ENCODE data around the gene RHOG. TPM values are rescaled to one million over a fixed set of nuclear protein-coding genes. Genes with fewer than 3 reads are reported as not detected.

The RHOG gene
- polyA plus RNA-seq, 1 donor from 2014 or later = not detected

DNA sequence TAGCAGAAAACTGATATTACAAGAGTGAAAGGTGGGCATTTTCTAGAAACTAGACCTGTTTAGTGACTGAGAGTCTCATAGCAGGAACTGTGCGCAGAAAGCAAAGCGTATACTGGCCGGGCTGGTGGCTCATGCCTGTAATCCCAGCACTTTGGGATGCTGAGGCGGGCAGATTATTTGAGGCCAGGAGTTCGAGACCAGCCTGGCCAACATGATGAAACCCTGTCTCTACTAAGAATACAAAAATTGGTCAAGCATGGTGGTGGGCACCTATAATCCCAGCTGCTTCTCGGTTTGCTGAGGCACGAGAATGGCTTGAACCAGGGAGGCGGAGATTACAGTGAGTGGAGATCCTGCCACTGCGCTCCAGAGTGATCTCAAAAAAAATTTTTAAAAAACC is 41.6 kb downstream of the RHOG start:
- no peaks in the 10 kb centered on the region for H3F3A ChIP-seq (ENCODE audit: insufficient read depth, low read length, poor library complexity, severe bottlenecking)
- H3K27ac ChIP-seq (ENCODE audit: low read length) = no peak overlapping the region
- H2AFZ ChIP-seq (ENCODE audit: low read depth, low read length) = no peak overlapping the region

DNA sequence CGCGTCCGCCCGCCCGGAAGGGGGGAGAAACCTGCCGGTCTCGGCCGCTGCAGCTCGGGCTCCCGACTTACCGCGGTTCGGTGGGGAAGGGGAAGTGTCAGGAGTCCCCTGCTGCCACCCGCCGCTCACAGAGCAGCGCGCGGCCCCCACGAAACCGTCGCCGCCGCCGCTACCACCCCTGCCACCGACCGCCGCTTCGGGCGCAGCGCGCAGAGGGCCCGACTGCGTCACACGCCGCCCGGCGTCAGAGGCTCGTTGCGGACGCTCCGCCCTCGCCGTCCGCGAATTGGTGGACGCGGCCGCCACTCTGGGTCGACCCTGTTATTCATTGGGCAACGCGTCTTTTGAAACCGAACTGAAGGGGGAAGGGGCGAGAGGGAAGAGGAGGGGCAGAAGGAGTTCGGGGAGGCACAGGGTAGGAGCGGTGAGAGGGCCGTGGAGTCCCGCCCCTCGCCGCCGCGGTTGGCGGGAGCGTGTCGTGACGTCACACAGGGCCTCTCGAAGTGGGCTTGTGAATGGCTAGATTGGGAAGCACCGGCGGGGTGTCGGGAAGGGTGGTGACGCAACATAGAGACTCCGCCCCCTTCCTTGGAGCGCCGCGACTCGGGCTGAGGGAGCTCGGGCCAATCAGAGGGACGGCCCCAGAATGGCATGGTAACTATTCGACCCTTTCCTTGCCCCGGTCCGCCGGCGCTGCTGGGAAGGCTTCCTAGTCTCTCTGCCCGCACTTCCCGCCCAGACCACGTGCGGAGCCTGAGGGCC is 43.2 kb downstream of the RHOG start, which contains the start of gene NUP98:
Gene NUP98 (minus strand): TSS at position 226 of the 762 bp plus-strand sequence. CDS start 15,437 bp downstream, outside the sequence.
- Histone ChIP-seq H3K79me2 (replicated peaks; ENCODE audit: insufficient read depth, low read length) (peaks cover 37% of the 10 kb centered on the region), H2AFZ (ENCODE audit: low read depth, low read length) (peak within 1 kb of the TSS; percentile 100), H4K20me1 (ENCODE audit: insufficient read depth) (no peaks in the 10 kb centered on the region), H3K36me3 (ENCODE audit: insufficient read depth, low read length) (no peaks in the 10 kb centered on the region), H3K9me3 (ENCODE audit: low read length) (no peaks in the 10 kb centered on the region), H3F3A (ENCODE audit: insufficient read depth, low read length, poor library complexity, severe bottlenecking) (no peaks in the 10 kb centered on the region), H3K27me3 (ENCODE audit: insufficient read depth, low read depth, low read length) (no peaks in the 10 kb centered on the region), H3K4me2 (ENCODE audit: low read length) (peak within 1 kb of the TSS; percentile 98), H3K9ac (ENCODE audit: low read length) (peak within 1 kb of the TSS; percentile 97), H3K4me3 (ENCODE audit: low read length) (peak within 1 kb of the TSS; percentile 99), H3K9me2 (ENCODE audit: insufficient read depth, low read length) (no peaks in the 10 kb centered on the region), H3K27ac (ENCODE audit: low read length) (peak within 1 kb of the TSS; percentile 94)
- TF ChIP-seq EZH2 (IDR thresholded peaks at IDR 0.05; ENCODE audit: borderline replicate concordance, insufficient read depth, low read length, poor library complexity, severe bottlenecking) (no peak), SMC3 (conservative IDR thresholded peaks at IDR 0.05; ENCODE audit: poor library complexity) (peak; percentile 56), EP300 (conservative IDR thresholded peaks at IDR 0.05; ENCODE audit: poor library complexity, severe bottlenecking) (peak; percentile 76), RAD21 (conservative IDR thresholded peaks at IDR 0.05) (peak; percentile 53), TAF1 (IDR thresholded peaks at IDR 0.05; ENCODE audit: low read depth) (peak; percentile 60), MXI1 (conservative IDR thresholded peaks at IDR 0.05; ENCODE audit: poor library complexity, severe bottlenecking) (peak; percentile 88), POLR2AphosphoS5 (IDR thresholded peaks at IDR 0.05) (peak; percentile 99)
- TF ChIP-seq, protein P1, sequence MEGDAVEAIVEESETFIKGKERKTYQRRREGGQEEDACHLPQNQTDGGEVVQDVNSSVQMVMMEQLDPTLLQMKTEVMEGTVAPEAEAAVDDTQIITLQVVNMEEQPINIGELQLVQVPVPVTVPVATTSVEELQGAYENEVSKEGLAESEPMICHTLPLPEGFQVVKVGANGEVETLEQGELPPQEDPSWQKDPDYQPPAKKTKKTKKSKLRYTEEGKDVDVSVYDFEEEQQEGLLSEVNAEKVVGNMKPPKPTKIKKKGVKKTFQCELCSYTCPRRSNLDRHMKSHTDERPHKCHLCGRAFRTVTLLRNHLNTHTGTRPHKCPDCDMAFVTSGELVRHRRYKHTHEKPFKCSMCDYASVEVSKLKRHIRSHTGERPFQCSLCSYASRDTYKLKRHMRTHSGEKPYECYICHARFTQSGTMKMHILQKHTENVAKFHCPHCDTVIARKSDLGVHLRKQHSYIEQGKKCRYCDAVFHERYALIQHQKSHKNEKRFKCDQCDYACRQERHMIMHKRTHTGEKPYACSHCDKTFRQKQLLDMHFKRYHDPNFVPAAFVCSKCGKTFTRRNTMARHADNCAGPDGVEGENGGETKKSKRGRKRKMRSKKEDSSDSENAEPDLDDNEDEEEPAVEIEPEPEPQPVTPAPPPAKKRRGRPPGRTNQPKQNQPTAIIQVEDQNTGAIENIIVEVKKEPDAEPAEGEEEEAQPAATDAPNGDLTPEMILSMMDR (IDR thresholded peaks at IDR 0.05; ENCODE audit: poor library complexity, severe bottlenecking) = peak; percentile 48
- TF ChIP-seq, protein P2, sequence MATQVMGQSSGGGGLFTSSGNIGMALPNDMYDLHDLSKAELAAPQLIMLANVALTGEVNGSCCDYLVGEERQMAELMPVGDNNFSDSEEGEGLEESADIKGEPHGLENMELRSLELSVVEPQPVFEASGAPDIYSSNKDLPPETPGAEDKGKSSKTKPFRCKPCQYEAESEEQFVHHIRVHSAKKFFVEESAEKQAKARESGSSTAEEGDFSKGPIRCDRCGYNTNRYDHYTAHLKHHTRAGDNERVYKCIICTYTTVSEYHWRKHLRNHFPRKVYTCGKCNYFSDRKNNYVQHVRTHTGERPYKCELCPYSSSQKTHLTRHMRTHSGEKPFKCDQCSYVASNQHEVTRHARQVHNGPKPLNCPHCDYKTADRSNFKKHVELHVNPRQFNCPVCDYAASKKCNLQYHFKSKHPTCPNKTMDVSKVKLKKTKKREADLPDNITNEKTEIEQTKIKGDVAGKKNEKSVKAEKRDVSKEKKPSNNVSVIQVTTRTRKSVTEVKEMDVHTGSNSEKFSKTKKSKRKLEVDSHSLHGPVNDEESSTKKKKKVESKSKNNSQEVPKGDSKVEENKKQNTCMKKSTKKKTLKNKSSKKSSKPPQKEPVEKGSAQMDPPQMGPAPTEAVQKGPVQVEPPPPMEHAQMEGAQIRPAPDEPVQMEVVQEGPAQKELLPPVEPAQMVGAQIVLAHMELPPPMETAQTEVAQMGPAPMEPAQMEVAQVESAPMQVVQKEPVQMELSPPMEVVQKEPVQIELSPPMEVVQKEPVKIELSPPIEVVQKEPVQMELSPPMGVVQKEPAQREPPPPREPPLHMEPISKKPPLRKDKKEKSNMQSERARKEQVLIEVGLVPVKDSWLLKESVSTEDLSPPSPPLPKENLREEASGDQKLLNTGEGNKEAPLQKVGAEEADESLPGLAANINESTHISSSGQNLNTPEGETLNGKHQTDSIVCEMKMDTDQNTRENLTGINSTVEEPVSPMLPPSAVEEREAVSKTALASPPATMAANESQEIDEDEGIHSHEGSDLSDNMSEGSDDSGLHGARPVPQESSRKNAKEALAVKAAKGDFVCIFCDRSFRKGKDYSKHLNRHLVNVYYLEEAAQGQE (IDR thresholded peaks at IDR 0.05; ENCODE audit: borderline replicate concordance) = no peak

More for the DNA sequence above, 41.6 kb downstream of the RHOG start:
- Histone ChIP-seq H3K27me3 (ENCODE audit: insufficient read depth, low read depth, low read length) (no peaks in the 10 kb centered on the region), H4K20me1 (ENCODE audit: insufficient read depth) (no peaks in the 10 kb centered on the region), H3K36me3 (ENCODE audit: insufficient read depth, low read length) (no peaks in the 10 kb centered on the region), H3K9ac (ENCODE audit: low read length) (no peak overlapping the region), H3K79me2 (replicated peaks; ENCODE audit: insufficient read depth, low read length) (peaks cover 29% of the 10 kb centered on the region), H3K4me3 (ENCODE audit: low read length) (no peak overlapping the region), H3K4me2 (ENCODE audit: low read length) (no peak overlapping the region), H3K9me2 (ENCODE audit: insufficient read depth, low read length) (no peaks in the 10 kb centered on the region), H3K9me3 (ENCODE audit: low read length) (no peaks in the 10 kb centered on the region)
- no peak for TF ChIP-seq POLR2AphosphoS5 (IDR thresholded peaks at IDR 0.05)
- TF ChIP-seq EP300 (conservative IDR thresholded peaks at IDR 0.05; ENCODE audit: poor library complexity, severe bottlenecking) = no peak
- no peak for TF ChIP-seq TAF1 (IDR thresholded peaks at IDR 0.05; ENCODE audit: low read depth)
- TF ChIP-seq EZH2 (IDR thresholded peaks at IDR 0.05; ENCODE audit: borderline replicate concordance, insufficient read depth, low read length, poor library complexity, severe bottlenecking) = no peak
- TF ChIP-seq RAD21 (conservative IDR thresholded peaks at IDR 0.05) = no peak
- TF ChIP-seq SMC3 (conservative IDR thresholded peaks at IDR 0.05; ENCODE audit: poor library complexity) = no peak
- no peak for TF ChIP-seq MXI1 (conservative IDR thresholded peaks at IDR 0.05; ENCODE audit: poor library complexity, severe bottlenecking)
- TF ChIP-seq, protein P2 (IDR thresholded peaks at IDR 0.05; ENCODE audit: borderline replicate concordance) = no peak
- TF ChIP-seq, protein P1 (IDR thresholded peaks at IDR 0.05; ENCODE audit: poor library complexity, severe bottlenecking) = no peak
